Testis (tissue), 2 donors: Measurements from ENCODE around the gene MBD6.

Experiments used
- CTCF ChIP-seq, 3 experiments: fragments of 450-650 bp in 2 of 3; fragments of 200-600 bp in 1 of 3; sonication (generic) in 1 of 3; IDR thresholded peaks; one replicate each; pipeline ENCODE4 v1.5.1; 2016 to 2019; ENCODE audit warnings: antibody characterized with exemption in 3 of 3, mild to moderate bottlenecking in 2 of 3, moderate library complexity in 1 of 3
- POLR2A ChIP-seq: fragments of 450-650 bp; IDR thresholded peaks from one replicate; pipeline ENCODE4 v1.6.1; 2017; ENCODE audit warnings: antibody characterized with exemption, mild to moderate bottlenecking, moderate library complexity

- TF ChIP-seq CTCF (IDR thresholded peaks at IDR 0.05) (no peak), POLR2A (no peak)
Measured at GRCh38 chr12:57548013-57548315, 25.3 kb downstream of the MBD6 start.
